GM12874 (cell line): ENCODE results near the gene CRACDL.

Experiments used
- CTCF ChIP-seq: IDR thresholded peaks from 2 replicates; pipeline ENCODE4 v1.5.1; 2011; ENCODE audit warnings: low read depth, mild to moderate bottlenecking, control low read depth, low read length, moderate library complexity; ENCODE audit not compliant: insufficient read depth

CRACDL gene

DNA sequence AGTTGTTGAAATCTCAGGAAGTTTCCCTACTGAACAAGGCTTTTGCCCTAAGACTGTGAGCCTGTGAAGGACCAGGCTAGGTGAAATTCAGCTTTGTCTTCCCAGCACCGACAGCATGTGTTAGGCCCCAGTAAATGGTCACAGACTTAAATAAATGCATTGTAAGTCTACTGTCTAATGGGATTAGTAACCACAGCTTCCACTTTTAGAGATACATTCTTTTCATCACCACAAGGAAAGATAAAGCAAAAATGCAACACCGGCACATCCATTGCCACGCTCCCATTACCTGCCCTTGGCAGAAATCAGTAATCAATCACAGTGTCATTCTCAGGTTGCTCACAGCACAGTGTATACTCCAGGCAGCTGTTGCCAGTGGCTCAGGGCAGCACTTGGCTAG lies 59.3 kb downstream of the CRACDL start:
- no peak for TF ChIP-seq CTCF

- TF ChIP-seq CTCF = no peak
Measured at GRCh38 chr2:98875746-98876145, 60.3 kb downstream of the CRACDL start.

DNA sequence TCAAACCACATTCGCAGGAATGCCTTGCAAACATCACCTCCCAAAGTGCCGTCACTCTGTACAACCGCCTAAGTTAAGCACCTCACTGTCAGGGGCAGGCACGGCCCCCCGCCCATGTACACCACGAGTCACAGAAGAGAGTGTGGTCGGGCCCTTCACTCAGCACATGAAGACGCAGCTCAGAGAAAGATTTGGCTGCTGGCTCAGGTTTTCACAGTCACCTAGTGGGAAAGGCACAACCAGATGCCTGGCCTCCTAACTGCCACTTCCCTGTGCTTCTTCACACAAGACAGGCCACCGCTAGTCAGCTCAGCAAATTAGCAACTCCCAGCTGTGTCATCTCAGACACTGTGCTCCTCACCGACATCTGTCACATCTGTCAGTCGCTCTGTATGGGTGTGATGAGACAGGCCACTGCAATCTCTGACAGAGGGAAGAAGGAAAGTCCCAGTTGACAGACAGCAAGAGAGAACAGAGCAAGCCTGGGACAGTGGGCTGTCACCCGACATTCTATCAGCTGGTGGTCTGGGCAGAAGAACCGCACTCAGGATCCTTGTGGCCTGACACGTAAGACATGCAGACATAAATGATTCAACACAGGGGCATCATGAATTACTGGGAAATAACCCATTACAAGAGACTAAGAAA lies 60.8 kb downstream of the CRACDL start:
- TF ChIP-seq CTCF = no peak

GRCh38 chr2:98874186-98874689 lies 61.8 kb downstream of the CRACDL start:
- TF ChIP-seq CTCF = no peak

GRCh38 chr2:98872526-98872925 lies 63.5 kb downstream of the CRACDL start:
- TF ChIP-seq CTCF = no peak

DNA sequence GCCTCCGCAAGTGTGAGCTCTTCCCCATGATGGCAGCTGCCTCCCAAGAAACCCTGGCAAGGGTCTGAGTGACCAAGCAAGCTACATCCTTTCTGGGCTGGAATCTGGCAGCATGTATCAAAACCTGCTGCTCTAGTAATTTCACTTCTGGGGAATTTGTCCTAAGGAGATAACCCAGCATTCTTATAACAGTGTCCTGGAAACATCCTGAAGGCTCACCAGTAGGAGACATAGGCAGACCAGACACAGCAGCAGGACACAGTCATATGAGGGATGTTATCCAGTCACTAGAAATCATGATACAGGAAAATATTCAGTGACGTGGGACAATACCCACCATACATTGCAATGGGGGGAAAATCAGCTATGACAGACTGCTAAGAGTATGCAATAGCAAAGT lies 64.5 kb downstream of the CRACDL start:
- TF ChIP-seq CTCF = no peak

- no peak for TF ChIP-seq CTCF
Measured at GRCh38 chr2:98870516-98871158, 65.4 kb downstream of the CRACDL start.
